NCI-H2196 treated with DMSO at 0.1 percent for 48 hours (cell line): ENCODE results near the gene UTRN.

Experiments used
- DNase-seq: peaks from one replicate; lab custom pipeline; 2025; ENCODE audit not compliant: unreplicated experiment; lab: John Stamatoyannopoulos, UW

Gene UTRN

DNA sequence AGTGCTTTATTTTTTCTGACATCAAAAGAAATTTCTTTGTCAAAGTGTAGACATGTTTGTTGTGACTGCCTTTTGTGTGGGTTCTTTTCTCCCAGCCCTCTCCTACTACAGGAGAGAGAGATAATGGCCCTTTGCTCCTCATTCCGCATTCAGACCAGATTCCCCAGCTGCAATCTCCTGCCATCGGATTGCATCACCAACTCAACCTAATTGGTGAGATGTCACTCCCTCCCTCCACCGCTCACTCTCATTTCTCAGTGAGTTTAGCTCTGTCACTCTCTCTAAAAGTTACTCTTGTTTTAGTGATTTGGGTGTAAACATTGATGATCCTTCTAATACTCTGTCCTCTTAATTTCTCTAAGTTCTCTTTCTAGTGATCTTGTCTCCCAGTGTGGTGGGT lies 22.7 kb downstream of the UTRN start:
- no peak for DNase-seq

DNA sequence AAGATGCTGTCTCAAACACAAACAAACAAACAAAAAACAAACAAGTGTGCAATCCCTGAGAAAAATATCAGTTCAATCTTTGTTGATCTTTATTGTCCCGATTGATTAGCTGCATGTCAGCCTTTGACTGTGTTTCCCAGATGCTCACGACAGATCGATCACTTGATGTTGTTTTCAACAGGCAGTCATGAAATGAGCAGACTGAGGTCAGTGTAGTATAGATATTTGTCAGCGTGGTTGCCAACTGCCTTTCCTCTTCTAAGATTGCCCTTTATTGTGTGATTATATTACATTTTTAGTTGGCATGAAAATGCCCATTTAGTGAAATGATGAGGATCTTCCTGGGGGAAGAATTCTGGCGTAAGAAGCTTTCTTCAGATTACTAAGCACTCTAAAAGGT lies 25.6 kb downstream of the UTRN start:
- DNase-seq: no peak

DNA sequence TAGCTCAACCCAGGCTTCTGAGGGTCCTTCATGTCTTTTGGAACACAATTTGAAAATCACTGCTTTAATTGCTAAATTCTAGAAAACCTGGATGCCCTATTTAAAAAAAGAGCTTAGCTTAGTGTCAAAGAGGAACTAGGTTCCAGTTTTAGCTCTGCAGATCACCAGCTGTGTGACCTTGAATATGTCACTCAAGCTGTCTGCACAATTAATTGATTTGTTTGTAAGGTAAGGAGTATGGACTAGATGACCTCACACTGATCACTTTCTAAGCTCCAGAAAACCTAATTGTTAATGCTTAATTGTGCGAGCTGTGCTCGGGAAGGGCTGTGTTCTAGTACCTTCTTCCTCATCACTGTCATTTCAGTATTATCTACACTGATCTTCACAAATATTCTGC lies 26.2 kb downstream of the UTRN start:
- no peak for DNase-seq

DNA sequence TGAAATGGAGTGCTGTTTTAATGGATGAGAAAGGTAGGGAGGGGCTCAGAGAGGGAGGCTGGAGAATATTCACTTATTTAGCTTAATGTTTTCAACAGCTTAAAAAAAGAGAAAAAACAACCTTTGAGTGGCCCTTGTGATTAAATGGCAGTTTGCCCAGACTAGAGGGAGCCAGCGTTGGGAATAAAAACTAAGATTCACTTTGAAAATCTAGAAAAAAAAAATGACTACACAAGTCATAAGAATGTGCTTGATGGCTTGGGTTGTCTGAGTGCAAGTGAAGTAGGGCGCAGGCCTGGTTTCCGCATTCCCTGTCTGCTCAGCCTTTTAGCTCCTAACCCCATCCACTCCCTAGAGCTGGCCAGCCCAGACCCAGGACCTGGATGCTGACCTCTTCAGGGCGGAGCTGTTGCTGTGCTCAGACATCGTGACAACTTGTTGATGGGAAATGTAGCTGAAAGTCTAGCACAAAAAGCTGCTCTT lies 28.9 kb downstream of the UTRN start:
- DNase-seq: no peak

DNA sequence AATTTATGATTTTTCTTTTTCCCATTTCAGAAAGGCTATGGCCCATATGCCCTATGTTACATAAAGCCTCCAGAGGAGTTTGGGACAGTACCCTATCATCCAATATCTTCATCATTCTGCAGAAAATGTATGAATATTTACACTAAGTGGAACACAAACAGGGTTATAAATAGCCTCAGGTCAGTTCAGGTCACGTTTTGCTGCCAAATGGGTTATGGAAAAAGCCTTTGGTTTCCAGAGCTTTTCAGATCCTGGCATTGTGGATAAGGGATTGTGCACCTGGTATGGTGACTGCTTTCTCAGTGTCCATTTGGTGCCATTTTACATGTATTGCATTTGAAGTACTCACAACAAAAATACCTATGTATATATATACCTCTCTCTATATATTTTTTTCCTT lies 29.4 kb downstream of the UTRN start:
- DNase-seq: no peak

DNA sequence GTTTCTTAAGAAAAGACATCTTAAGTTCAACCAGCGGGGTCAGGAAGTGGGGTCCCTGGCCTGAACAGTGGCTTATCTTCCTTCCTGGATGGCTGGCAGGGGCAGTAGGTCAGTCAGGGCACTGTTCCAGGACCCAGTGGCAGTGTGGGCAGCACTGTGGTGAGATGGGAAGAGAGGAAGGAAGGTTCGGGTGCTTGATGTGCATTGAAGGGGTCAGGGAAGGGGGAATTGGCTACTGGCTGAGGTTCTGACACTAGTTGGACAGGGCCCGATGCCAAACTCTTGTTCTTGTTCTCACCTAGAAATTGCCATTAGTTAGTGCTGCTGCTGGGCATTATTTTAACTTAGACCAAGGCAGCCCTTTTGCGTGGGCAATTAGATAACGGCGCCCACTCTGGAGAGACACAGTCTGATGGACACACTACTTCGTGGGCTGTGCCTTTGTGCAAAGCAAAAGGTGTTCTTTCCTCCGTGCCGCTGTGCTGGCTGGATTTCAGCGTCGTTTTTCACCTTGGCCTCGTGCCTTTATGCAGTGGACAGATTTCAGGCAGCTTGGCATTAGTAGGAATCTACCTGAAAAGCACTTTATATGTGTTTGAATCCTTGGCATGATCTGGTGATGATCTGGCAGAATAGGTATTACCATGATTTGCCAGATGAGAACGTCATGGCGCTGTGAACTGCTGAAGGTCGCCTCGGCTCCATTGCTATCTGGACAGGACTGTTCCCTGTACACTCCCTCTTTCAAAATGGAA lies 30.3 kb downstream of the UTRN start:
- DNase-seq: no peak

DNA sequence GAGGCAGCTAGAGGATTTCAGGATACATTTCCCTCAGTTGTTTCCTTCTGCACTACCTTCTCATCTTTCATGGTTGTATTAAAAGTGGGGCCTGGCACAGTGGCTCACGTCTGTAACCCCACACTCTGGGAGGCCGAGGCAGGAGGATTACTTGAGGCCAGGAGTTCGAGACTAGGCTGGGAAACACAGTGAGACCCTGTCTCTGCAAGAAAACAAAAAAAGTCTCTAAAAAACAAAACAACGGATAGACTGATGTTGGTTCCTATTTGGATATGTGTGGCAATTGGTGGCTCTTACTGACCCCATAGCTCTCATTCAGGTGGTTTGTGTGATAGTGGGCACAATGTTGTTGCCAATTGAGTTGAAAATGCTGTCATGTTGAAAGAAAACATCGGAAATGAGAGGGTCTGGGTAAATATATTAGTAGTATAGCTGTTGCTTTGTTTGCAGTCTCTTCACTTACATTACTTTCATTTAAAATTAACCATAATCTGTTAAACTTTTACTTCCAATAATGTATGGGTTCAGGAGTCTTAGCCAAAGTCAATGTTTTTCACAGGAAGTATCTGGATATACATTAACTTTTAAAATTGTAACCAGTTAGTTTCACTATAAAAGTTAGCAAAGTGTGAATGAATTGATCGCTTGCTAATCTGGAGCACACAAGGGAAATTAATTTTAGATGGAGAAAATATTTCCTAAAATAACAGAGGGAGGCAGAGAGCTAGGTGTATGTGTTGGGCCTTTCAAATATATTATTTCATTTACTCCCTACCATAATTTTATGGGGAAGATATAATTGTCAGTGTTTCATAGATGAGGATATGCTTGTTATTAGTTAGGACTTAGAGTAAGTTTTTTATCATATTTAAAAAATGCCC lies 31.1 kb downstream of the UTRN start:
- DNase-seq: no peak

DNA sequence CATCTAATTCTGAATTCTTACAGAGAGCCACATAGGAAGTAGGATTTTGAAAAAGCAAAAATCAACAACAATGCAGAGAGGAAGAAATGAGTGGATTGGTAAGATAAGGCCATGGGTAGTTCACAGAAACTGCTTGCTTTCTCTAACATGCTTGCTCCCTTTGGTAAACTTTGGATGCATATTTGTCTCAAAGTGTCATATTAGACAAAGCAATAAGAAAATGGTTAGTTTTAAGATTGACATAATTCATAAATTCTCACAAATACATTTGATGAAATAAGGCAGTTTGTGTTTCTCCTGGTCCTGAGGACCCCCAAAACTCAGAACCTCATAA lies 31.7 kb downstream of the UTRN start:
- DNase-seq: no peak

DNA sequence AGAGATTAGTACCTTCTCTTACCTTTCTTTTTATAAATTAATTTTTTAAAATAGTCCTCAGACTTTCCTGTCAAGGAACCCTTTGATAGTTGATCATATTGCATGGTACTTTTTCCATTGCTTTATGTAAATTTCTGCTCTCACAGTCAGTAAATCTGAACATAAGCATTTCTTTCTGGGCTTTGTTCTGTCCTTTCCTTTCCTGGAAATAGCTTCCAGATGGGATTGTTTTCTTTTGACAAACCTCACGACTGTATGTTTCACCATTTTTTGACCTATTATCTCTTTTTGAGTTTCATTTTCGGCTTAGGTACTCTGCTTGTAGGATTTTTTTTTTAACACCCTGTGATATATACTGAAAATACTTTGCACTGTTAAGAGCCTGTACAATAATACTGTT lies 32.6 kb downstream of the UTRN start:
- no peak for DNase-seq

DNA sequence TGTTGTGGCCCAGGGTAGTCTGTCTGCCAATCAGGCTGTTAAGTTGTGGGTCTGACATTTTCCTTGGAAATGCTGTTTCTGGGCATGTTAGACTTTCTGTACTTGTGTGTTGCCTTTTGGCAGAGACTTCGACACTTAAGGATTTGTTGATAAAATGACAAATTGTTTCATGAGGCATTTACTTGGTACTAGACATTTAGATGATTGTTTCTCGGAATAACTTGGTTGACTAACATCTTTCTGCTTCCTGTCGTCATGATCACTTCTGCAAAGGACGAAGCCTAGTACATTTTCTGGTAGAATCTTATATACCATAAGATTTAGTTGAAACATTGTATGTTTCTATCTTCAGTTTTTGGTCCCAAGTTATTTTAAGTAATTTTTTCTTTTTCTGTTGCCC lies 34.1 kb downstream of the UTRN start:
- DNase-seq: no peak

DNA sequence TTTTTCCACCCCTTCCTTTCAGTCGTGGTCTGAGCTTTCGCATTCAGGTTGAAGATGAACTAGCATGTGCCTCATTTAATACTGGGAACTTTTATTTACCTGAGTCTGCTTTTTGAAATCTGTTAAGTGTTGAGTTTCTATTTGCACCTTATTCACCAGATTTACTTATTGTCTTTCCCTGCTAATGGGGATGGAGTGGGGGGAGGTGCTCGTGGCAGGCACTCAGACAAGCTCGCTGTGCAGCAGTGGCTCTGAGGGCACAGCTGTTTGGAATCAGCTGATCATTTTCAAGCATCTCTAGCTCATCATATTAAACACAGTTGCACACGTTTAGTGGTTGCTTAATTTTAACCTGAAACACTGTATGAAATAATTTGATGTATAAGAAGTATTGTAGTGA lies 35.6 kb downstream of the UTRN start:
- no peak for DNase-seq

DNA sequence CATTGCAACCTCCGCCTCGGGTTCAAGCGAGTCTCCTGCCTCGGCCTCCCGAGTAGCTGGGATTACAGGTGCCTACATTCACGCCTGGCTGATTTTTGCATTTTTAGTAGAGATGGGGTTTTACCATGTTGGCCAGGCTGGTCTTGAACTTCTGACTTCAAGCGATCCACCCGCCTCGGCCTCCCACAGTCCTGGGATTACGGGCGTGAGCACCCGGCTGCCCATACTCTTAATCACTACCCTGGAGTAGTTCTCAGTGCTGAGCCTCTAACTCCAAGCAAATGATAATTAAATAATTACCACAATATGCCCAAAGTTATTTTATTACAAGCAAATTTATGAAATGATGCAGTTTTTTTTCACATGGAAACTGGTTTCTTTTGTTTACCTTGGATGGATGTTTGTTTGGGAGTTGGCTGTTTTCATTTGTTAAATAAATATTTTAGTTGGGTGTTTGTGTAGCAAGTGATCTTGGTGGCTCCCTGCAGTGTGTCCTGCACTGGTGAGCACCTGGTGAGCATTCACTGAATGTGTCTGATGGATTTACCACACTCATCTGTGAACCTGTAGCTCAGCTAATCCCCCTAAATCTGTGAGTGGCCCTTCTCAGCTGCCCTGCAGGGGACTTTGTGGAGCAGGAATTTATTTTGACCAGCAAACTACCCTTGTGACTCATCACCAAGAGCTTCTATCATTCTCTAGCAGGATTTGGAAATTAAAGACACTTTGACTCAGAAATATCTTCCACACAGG lies 36.9 kb downstream of the UTRN start:
- DNase-seq: no peak

DNA sequence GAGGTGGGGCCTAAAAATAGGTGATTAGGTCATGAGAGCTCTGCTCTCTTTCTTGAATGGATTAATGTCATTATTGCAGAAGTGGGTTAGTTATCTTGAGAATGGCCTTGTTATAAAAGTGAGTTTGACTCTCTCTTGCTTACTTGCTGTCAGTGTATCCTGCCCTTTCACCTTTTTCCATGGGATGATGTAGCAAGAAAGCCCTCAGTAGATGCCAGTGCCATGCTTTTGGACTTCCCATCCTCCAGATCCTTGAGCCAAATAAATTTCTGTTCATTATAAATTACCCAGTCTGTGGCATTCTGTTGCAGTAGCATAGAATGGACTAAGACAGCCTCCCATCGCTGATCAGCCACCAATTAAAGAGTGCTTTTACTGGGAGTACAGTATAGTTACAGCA lies 40.1 kb downstream of the UTRN start:
- DNase-seq: no peak

DNA sequence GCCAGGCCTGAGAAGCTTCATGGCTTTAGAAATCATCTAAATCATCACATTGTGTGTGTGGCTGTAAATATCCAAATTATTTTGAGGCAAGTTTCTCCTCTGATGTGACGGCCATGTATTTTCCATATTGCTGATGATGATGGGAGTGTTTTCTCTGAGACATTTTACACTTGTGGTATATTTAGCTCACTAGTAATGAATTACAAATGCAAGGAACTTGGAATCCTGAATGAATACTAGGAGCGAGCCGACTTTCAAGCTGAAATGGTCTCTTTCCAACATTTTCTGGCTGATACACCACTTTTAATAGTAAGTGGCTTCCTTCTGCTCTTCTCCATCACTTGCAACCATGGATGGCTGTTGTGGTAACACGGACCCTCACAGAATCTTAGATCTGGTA lies 41.3 kb downstream of the UTRN start:
- DNase-seq: no peak

DNA sequence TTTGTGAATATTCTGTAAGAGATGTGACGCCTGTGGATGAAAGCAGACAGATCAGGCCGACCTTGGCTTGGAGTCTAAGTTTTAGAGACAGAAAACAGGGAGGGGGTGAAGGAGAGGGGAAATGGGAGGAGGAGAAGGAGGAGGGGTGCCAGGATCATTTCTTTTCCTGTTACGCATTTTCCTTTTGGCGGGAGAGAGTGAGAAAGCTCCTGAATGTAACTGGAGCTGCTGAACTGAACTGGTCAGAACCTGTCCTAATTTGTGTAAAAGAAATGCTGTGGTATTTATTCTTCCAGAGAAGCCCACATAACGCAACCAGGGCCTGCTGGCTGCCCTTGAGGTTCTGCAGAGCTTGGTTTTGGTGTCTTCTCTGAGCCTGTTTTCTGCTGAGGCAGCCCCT lies 41.9 kb downstream of the UTRN start:
- DNase-seq: no peak

DNA sequence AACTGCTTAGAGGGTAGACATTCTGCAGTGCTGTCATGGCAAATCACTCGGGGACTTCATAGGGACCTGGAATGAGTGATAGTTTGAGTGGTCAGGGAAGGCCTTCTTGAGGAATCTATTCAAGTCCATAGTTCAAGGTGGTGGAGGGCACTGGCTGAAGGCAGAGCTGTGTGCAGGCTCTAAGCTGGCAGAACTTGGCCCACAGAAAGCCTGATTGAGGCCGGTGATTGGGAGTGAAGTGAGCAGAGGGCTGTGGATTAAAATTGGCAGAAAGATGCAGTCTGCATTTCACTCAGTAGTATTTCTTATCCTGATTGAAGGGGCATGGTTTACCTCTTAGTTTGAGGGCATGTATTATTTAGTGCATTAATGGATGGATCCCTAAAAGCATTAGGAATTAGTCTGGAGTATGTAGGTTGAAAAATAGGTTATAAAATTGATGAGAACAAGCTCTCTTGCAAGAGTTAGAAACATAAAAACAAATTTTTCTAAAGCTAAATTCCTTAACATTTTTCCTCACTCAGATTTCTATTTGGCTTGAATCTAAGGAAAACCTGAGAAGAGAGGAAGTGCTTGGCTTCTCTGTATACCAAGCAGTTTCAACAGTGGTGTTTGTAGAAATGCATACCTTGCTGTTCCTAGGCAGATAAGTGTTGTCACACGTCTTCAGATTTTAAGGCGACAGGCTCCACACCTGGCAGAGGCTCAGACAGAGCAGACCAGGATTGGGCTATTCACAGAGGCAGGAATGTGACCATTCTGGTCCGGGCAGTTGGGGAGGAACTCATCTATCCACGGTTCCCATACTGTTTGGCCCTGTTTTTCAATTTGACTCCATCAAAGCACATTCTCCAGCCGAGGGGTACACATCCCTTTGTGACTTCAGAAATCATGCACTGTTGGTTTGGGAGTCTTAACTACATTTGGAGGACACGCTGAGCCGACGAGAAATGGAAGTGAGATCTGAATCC lies 45.2 kb downstream of the UTRN start:
- DNase-seq: no peak

DNA sequence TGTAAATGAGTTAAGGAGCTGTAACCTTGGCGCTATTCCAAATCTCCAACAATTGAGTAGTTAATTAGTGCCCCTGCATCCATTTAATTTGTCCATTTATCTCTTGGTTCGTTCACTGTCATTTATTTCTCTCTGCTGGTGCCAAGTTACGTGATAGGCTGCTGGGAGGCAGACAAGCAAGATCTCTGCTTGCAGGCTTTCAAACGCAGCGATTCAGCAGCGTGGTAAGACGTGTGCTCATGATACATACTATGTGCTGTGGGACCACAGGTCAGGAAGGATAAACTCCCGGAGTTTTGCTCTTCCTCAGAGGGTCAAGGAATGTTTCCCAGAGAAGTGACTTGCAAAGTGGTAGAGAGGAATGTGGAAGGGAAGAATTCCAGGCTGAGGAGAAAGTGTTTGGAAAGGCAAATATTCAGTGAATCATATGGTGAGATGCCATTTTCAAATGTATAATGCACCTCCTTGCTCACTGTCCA lies 46.4 kb downstream of the UTRN start:
- DNase-seq: no peak

DNA sequence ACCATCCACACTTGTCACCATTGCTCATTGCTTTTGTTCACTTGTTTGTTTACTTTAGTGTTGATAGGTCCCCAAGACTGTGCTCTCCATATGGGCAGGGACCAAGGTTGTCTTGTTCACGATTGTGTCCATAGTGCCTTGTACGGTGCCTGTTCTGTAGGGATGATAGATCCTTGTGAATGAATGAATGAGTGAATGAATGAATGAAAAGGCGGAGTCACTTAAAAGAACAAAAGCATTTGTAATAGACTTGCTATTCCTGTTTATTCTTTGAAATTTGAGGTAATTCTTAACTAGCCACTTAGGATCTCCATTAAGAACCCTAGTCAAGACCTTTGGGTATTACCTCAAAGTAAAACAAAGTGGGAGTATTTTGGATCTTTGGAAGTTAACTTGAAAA lies 47.0 kb downstream of the UTRN start:
- no peak for DNase-seq

DNA sequence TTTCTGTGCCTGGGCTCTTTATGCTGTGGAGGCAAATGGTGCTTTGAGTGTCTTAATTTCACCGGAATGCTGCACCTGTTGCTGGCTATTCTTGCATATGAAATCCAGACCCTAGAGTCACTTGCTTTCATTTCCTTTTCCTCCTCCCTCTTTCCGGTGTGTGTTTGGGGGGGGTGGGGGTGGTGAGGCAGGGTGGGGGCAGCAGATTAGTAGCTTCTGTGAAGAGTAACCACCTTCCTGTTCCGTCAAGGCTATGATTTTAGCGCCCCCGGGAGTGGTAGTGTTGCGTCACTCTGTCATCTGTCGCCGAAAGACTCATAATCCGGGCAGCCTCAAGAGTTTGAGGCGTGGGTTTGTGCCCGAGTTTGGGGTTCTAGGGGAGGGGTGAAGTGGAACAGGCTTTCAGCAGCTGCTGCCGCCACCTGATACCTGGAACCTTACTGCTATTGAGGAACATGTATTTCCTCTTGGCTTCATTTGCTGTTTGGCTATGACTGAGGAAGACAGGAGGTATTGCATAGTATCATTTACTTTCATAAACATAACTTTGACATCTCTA lies 49.1 kb downstream of the UTRN start:
- DNase-seq: no peak
